CD14-positive monocyte (primary cell): Measurements from ENCODE around the gene STAM2. TPM values are rescaled to one million over a fixed set of nuclear protein-coding genes. Genes with fewer than 3 reads are reported as not detected.

ENCODE experiments used
- DNase-seq, 3 donors: peaks; one replicate each; pipeline ENCODE4 v3.0.0-alpha.2; 2011 to 2022
- H2AFZ ChIP-seq: 2 replicates; pipeline ENCODE4 v1.6.0; 2012; ENCODE audit warnings: mild to moderate bottlenecking, low read depth, low read length, inconsistent platforms; ENCODE audit not compliant: insufficient read depth, poor library complexity, severe bottlenecking
- H3K27ac ChIP-seq, 2 donors: 1 replicate in 1 of 2; 2 replicates in 1 of 2; pipeline ENCODE4 v1.5.1; 2012 to 2013; ENCODE audit warnings: low read length in 2 of 2, control low read depth in 1 of 2, inconsistent platforms in 1 of 2, low read depth in 1 of 2, mild to moderate bottlenecking in 1 of 2
- H3K27me3 ChIP-seq, 2 donors: one replicate each; pipeline versions ENCODE4 v1.6.0 to v1.6.1; 2011 to 2013; ENCODE audit warnings: low read length in 2 of 2; ENCODE audit not compliant: control insufficient read depth in 2 of 2, insufficient read depth in 2 of 2
- H3K36me3 ChIP-seq, 2 donors: replicated peaks in 1 of 2; 1 replicate in 1 of 2; 2 replicates in 1 of 2; pipeline versions ENCODE4 v1.5.1 to v1.6.1; 2012 to 2013; ENCODE audit warnings: low read length in 2 of 2, control low read depth in 1 of 2, inconsistent platforms in 1 of 2, mild to moderate bottlenecking in 1 of 2; ENCODE audit not compliant: insufficient read depth in 2 of 2, control insufficient read depth in 1 of 2
- H3K4me1 ChIP-seq, 2 donors: 1 replicate in 1 of 2; 2 replicates in 1 of 2; pipeline versions ENCODE4 v1.5.1 to v1.6.1; 2012 to 2013; ENCODE audit warnings: low read length in 2 of 2, control low read depth in 1 of 2, inconsistent platforms in 1 of 2, mild to moderate bottlenecking in 1 of 2, moderate library complexity in 1 of 2; ENCODE audit not compliant: insufficient read depth in 2 of 2, control insufficient read depth in 1 of 2
- H3K4me2 ChIP-seq: replicated peaks from 2 replicates; pipeline ENCODE3; 2012; ENCODE audit warnings: low read length, moderate library complexity, mild to moderate bottlenecking; ENCODE audit not compliant: poor library complexity, severe bottlenecking; ENCODE audit errors: extremely low read depth
- H3K4me3 ChIP-seq, 3 experiments: fragments of 200-600 bp in 1 of 3; sonication (generic) in 1 of 3; replicated peaks in 1 of 3; 1 replicate in 2 of 3; 2 replicates in 1 of 3; pipeline ENCODE4 v1.5.1; 2011 to 2013; ENCODE audit warnings: low read length in 3 of 3, mild to moderate bottlenecking in 3 of 3, control low read depth in 2 of 3, low read depth in 2 of 3, inconsistent platforms in 1 of 3, moderate library complexity in 1 of 3
- H3K79me2 ChIP-seq: 2 replicates; pipeline ENCODE4 v1.6.0; 2012; ENCODE audit warnings: mild to moderate bottlenecking, control low read depth, inconsistent platforms, low read length, moderate library complexity; ENCODE audit not compliant: insufficient read depth
- H3K9ac ChIP-seq: 2 replicates; pipeline ENCODE4 v1.6.0; 2017; ENCODE audit warnings: low read length, mild to moderate bottlenecking; ENCODE audit not compliant: insufficient read depth, poor library complexity, severe bottlenecking
- H3K9me3 ChIP-seq, 2 donors: replicated peaks in 1 of 2; 1 replicate in 1 of 2; 2 replicates in 1 of 2; pipeline versions ENCODE4 v1.5.1 to v1.6.1; 2012 to 2013; ENCODE audit warnings: low read length in 2 of 2, control low read depth in 1 of 2; ENCODE audit not compliant: control insufficient read depth in 1 of 2, insufficient read depth in 1 of 2
- H4K20me1 ChIP-seq: 2 replicates; pipeline ENCODE4 v1.6.0; 2012; ENCODE audit warnings: mild to moderate bottlenecking, low read length, control low read depth, moderate library complexity; ENCODE audit not compliant: insufficient read depth
- H3K27ac Mint-ChIP-seq, 7 donors: one replicate each; pipeline ENCODE4 v1.8.0; 2020; ENCODE audit warnings: mild to moderate bottlenecking in 7 of 7, mixed read lengths in 7 of 7, moderate library complexity in 6 of 7, inconsistent platforms in 2 of 7
- H3K27me3 Mint-ChIP-seq, 3 donors: one replicate each; pipeline ENCODE4 v1.8.0; 2021 to 2022; ENCODE audit warnings: low read depth in 3 of 3, mild to moderate bottlenecking in 3 of 3, mixed read lengths in 3 of 3, moderate library complexity in 3 of 3, inconsistent platforms in 1 of 3
- H3K36me3 Mint-ChIP-seq, 2 donors: one replicate each; pipeline ENCODE4 v1.8.0; 2020; ENCODE audit warnings: mixed read lengths in 2 of 2, inconsistent platforms in 1 of 2, mild to moderate bottlenecking in 1 of 2
- H3K4me1 Mint-ChIP-seq: one replicate; pipeline ENCODE4 v1.8.0; 2020; ENCODE audit warnings: mild to moderate bottlenecking, mixed read lengths
- H3K4me3 Mint-ChIP-seq, 2 donors: one replicate each; pipeline ENCODE4 v1.8.0; 2020; ENCODE audit warnings: mild to moderate bottlenecking in 2 of 2, mixed read lengths in 2 of 2, moderate library complexity in 1 of 2
- H3K9me3 Mint-ChIP-seq, 7 donors: one replicate each; pipeline ENCODE4 v1.8.0; 2020 to 2022; ENCODE audit warnings: mixed read lengths in 7 of 7, mild to moderate bottlenecking in 6 of 7, moderate library complexity in 6 of 7, inconsistent platforms in 2 of 7
- CTCF ChIP-seq: fragments of 200-600 bp; IDR thresholded peaks from one replicate; pipeline ENCODE4 v1.8.0; 2022; ENCODE audit warnings: antibody characterized with exemption, mild to moderate bottlenecking
- WGBS: methylation state at CpG from one replicate; pipeline ENCODE4 v1.1.5; 2013; ENCODE audit warnings: missing lambda C conversion rate; ENCODE audit not compliant: insufficient coverage; 5-methylcytosine and 5-hydroxymethylcytosine counted together
- intact Hi-C, 2 donors: fragments of 100-400 bp; cut with micrococcal nuclease; formaldehyde crosslinking; loops; one replicate each; pipeline versions ENCODE4 v1.15.0 to v1.15.1; 2023
- polyA plus RNA-seq, 3 donors: library from polyadenylated mRNA; depleted of rRNA in 1 of 3; unstranded in 2 of 3; stranded (reverse) in 1 of 3; fragments of 300-500 nt in 2 of 3; fragments of >200 nt in 1 of 3; fragmentation: Illumina TruSeq in 2 of 3; gene quantifications; 1 replicate in 2 of 3; 2 replicates in 1 of 3; pipeline ENCODE4 v1.2.3, GENCODE V29; 2012 to 2021

Gene STAM2
- polyA plus RNA-seq, 3 donors = 6.9 to 12.6 (median 8.2) TPM

DNA sequence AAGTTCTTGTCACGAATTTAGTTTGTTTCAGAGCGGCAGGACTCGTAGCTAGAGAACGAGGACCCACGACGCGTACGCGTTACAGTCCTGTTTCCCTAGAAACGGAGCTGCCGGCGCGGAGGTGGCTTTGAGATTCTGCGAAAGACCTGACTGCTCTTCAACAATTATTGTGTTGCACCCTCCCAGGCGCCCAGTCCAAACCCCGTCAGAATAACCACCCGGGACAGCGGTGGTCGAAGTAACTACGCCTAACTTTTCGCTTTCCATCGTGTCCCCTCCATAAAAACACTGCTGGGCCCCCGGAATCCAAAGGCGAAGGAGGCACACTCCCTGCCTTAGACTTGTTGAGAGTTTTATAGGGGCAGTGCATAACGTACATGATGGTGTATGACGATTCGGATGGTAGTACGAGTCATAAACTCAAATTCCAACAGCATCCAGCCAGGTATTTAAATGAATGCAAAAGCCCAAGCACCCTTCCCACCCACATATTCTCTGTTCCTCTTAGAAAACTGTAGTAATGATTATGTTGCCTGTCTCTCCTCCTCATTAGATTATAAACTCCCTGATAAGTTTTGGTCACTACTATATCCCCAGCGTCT lies 651 bp upstream of the STAM2 start:
- peak overlapping the region; percentile 86 for H3K4me2 ChIP-seq
- no peaks in the 10 kb centered on the region for H3K9me3 ChIP-seq
- H4K20me1 ChIP-seq = peaks cover 28% of the 10 kb centered on the region
- H3K27me3 Mint-ChIP-seq = peaks cover 0 to 3% (median 2%) of the 10 kb centered on the region in 3 donors
- peaks cover 0 to 9% of the 10 kb centered on the region in 2 donors for H3K36me3 Mint-ChIP-seq
- peak overlapping the region; percentile 70 to 95 (median 88) for H3K4me3 ChIP-seq
- intact Hi-C loops = loop anchor here (5.0 to 10.0 kb wide), 3 partner anchors 141 to 461 kb away; no protein-coding TSS in a partner anchor
- peak overlapping the region; percentile 92 to 99 for H3K27ac ChIP-seq
- peaks cover 29 to 33% of the 10 kb centered on the region in 2 donors for H3K4me1 ChIP-seq
- no peaks in the 10 kb centered on the region for H3K36me3 ChIP-seq
- DNase-seq = peak in 2 of 3 donors; percentile 11 to 13
- peak overlapping the region; percentile 99 to 100 (median 100) for H3K27ac Mint-ChIP-seq
- H3K79me2 ChIP-seq = peaks cover 43% of the 10 kb centered on the region
- peaks cover 37% of the 10 kb centered on the region for H3K4me1 Mint-ChIP-seq
- under 1% methylated on average over 21 of the region's 29 CpGs for WGBS
- H3K27me3 ChIP-seq = no peaks in the 10 kb centered on the region
- peak overlapping the region; percentile 94 for H3K9ac ChIP-seq
- peaks cover 0 to 7% (median 3%) of the 10 kb centered on the region in 7 donors for H3K9me3 Mint-ChIP-seq
- H2AFZ ChIP-seq = peak overlapping the region; percentile 82
- H3K4me3 Mint-ChIP-seq = peak overlapping the region; percentile 93 to 96
- TF ChIP-seq CTCF = peak; percentile 43

DNA sequence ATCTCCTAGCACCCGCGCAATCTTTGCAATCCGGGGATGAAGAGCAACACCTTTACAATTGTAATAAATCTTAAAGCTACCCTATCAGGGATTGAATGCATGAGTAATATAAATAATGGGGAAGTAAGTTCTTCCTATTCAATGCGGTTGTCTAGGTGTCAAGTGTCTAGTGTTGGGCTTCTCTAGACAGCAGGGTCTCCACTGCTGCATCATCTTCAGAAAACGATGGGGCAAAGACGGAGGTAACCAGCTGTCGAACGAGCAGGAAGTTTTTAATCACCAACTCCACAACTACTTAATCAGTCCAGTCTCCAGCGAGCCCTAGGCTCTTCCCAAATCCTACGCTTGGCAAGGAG lies 573 bp downstream of the STAM2 start:
- peak; percentile 57 to 73 (median 63) for DNase-seq
- H3K36me3 ChIP-seq = no peaks in the 10 kb centered on the region
- Mint-ChIP-seq H3K4me1 (peaks cover 37% of the 10 kb centered on the region), H3K4me3 (peak overlapping the region; percentile 93 to 96), H3K27me3 (peaks cover 0 to 3% (median 1%) of the 10 kb centered on the region in 3 donors), H3K27ac (peak overlapping the region; percentile 99 to 100 (median 100)), H3K9me3 (peaks cover 0 to 6% (median 0%) of the 10 kb centered on the region in 7 donors), H3K36me3 (peaks cover 0 to 13% of the 10 kb centered on the region in 2 donors)
- peaks cover 56% of the 10 kb centered on the region for H3K79me2 ChIP-seq
- H3K27me3 ChIP-seq = no peaks in the 10 kb centered on the region
- peaks cover 40% of the 10 kb centered on the region for H4K20me1 ChIP-seq
- peak overlapping the region; percentile 94 for H3K9ac ChIP-seq
- TF ChIP-seq CTCF = no peak
- H3K4me3 ChIP-seq = peak overlapping the region; percentile 70 to 95 (median 88)
- peak overlapping the region; percentile 86 for H3K4me2 ChIP-seq
- intact Hi-C loops = loop anchor here (5.0 to 10.0 kb wide), 3 partner anchors 140 to 462 kb away; no protein-coding TSS in a partner anchor
- 0% methylated on average over 6 of the region's 10 CpGs for WGBS
- H3K27ac ChIP-seq = peak overlapping the region; percentile 92 to 99
- H3K4me1 ChIP-seq = peaks cover 29 to 33% of the 10 kb centered on the region in 2 donors
- peak overlapping the region; percentile 82 for H2AFZ ChIP-seq
- no peaks in the 10 kb centered on the region for H3K9me3 ChIP-seq
